ENCODE results near the gene ALDH1B1. TPM values are rescaled to one million over a fixed set of nuclear protein-coding genes. Genes with fewer than 3 reads are reported as not detected.

Gene ALDH1B1
- 10.3 and 10.4 TPM in 2 replicates for total RNA-seq (2014; rRNA removed; shearing (Covaris generic))

- Histone ChIP-seq H3K9me3 (replicated peaks) (no peaks in the 10 kb centered on the region), H3K27ac (peak within 1 kb of the TSS; percentile 53), H3K36me3 (peaks cover 5% of the 10 kb centered on the region; the same call in 1 of the 2 replicates), H3K4me1 (replicated peaks) (no peaks in the 10 kb centered on the region), H3K4me3 (peak within 1 kb of the TSS; percentile 81), H3K27me3 (replicated peaks) (no peaks in the 10 kb centered on the region)
- peak; percentile 71 to 75 for DNase-seq (ENCODE audit: low read depth in 1 of 2, low spot score in 2 of 2)
These were observed at the start of gene ALDH1B1 for GRCh38 chr9:38392235-38393127. Gene ALDH1B1, plus strand, starts transcription at chr9:38392702. Its CDS starts 3,047 bp downstream, at chr9:38395749.

DNA sequence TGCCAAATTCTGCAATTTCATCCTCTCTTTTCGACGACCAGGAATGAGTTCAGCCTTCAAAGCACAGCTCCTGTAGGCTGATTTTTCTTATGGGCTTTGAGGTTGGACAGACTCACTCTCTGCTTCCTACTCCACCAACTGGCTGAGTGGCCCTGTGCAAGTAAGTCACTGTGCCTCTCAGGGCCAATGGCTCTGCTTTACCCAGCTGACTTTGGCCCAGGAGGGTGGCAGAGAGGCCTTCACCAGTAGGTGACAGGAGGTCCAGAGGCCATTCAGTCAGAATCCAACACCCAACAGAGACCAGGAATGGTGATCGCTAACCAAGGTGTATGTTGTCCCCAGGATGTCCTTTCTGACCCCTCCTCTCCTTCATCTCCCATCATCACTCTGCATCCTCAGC, 49.5 kb upstream of the ALDH1B1 start:
- Histone ChIP-seq H3K9me3 (replicated peaks) (no peaks in the 10 kb centered on the region), H3K27me3 (replicated peaks) (no peaks in the 10 kb centered on the region), H3K4me1 (replicated peaks) (no peaks in the 10 kb centered on the region), H3K36me3 (no peaks in the 10 kb centered on the region), H3K4me3 (no peak overlapping the region), H3K27ac (no peak overlapping the region)
- DNase-seq (ENCODE audit: low read depth in 1 of 2, low spot score in 2 of 2) = no peak

- Histone ChIP-seq H3K4me1 (replicated peaks) (no peaks in the 10 kb centered on the region), H3K36me3 (no peaks in the 10 kb centered on the region), H3K27me3 (replicated peaks) (no peaks in the 10 kb centered on the region), H3K27ac (no peak overlapping the region), H3K4me3 (no peak overlapping the region), H3K9me3 (replicated peaks) (no peaks in the 10 kb centered on the region)
- DNase-seq (ENCODE audit: low read depth in 1 of 2, low spot score in 2 of 2) = no peak
These were observed 49.0 kb upstream of the ALDH1B1 start for GRCh38 chr9:38343552-38343951.

DNA sequence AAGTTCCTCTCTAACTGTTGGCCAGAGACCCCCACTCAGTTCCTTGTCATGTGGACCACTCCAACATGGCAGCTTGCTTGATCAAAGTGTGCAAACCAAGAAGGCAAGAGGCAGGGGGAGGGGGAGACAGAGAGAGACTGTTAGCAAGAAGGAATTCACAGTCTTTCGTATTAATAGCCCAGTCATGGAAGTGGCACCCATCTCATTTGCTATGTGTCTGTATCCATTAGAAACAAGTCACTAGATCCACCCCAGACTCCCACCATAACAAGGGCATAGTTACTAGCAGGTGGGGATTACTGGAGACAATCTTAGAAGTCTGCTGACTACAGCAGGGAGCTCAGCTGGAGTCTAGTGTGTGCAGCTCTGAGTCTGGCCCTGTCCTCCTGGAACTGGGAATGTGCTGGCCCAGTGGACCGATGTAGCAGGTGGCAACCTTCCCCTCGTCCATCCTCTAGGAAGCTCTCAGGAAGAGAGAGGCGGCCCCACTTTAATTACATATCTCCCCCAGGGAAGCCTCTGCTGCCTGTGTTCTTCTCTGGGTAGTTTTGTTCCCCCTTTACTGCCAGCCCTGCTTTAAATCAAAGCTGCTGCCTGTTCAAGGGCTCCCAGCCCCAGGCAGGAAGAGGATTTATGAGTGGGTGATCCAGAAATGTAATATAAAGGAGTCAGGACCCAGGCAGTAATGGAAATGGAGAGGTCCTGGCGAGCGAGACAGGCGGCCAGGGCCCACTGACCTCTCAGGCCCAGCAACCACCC, 47.8 kb upstream of the ALDH1B1 start:
- Histone ChIP-seq H3K27me3 (replicated peaks) (no peaks in the 10 kb centered on the region), H3K36me3 (no peaks in the 10 kb centered on the region), H3K9me3 (replicated peaks) (no peaks in the 10 kb centered on the region), H3K4me3 (no peak overlapping the region), H3K27ac (no peak overlapping the region), H3K4me1 (replicated peaks) (no peaks in the 10 kb centered on the region)
- no peak for DNase-seq (ENCODE audit: low read depth in 1 of 2, low spot score in 2 of 2)

GRCh38 chr9:38345851-38346755, 46.4 kb upstream of the ALDH1B1 start:
- no peak overlapping the region for H3K4me3 ChIP-seq
- H3K4me1 ChIP-seq (replicated peaks) = no peaks in the 10 kb centered on the region
- no peaks in the 10 kb centered on the region for H3K27me3 ChIP-seq (replicated peaks)
- DNase-seq (ENCODE audit: low read depth in 1 of 2, low spot score in 2 of 2) = no peak
- no peak overlapping the region for H3K27ac ChIP-seq
- H3K36me3 ChIP-seq = no peaks in the 10 kb centered on the region
- H3K9me3 ChIP-seq (replicated peaks) = no peaks in the 10 kb centered on the region

DNA sequence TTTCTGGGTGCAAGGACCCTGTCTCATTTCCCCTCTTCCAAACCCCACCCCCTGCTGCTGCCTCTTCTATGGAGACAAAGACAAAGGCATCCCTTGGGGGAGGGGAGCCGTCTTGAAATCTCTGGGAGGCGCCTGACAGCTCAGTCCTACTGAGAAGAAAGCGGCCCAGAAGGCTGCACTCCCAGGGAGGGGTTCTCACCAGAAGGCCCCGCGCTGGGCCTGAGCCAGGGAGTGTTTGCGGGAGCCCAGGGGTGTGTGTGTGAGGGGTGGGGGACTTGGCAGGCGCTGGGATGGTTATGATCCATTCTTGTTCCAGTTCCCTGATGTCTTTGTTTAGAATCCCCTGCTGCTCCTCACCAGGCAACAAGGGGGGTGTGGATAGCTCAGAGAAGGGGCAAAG, 45.7 kb upstream of the ALDH1B1 start:
- H3K4me1 ChIP-seq (replicated peaks) = no peaks in the 10 kb centered on the region
- no peak overlapping the region for H3K27ac ChIP-seq
- H3K9me3 ChIP-seq (replicated peaks) = no peaks in the 10 kb centered on the region
- no peaks in the 10 kb centered on the region for H3K27me3 ChIP-seq (replicated peaks)
- H3K4me3 ChIP-seq = no peak overlapping the region
- H3K36me3 ChIP-seq = no peaks in the 10 kb centered on the region
- DNase-seq (ENCODE audit: low read depth in 1 of 2, low spot score in 2 of 2) = no peak

GRCh38 chr9:38347271-38347671, 45.2 kb upstream of the ALDH1B1 start:
- Histone ChIP-seq H3K9me3 (replicated peaks) (no peaks in the 10 kb centered on the region), H3K4me3 (no peak overlapping the region), H3K36me3 (no peaks in the 10 kb centered on the region), H3K27ac (no peak overlapping the region), H3K4me1 (replicated peaks) (no peaks in the 10 kb centered on the region), H3K27me3 (replicated peaks) (no peaks in the 10 kb centered on the region)
- no peak for DNase-seq (ENCODE audit: low read depth in 1 of 2, low spot score in 2 of 2)

GRCh38 chr9:38347946-38348345, 44.6 kb upstream of the ALDH1B1 start:
- no peak for DNase-seq (ENCODE audit: low read depth in 1 of 2, low spot score in 2 of 2)
- no peak overlapping the region for H3K4me3 ChIP-seq
- no peak overlapping the region for H3K27ac ChIP-seq
- H3K4me1 ChIP-seq (replicated peaks) = no peaks in the 10 kb centered on the region
- no peaks in the 10 kb centered on the region for H3K36me3 ChIP-seq
- H3K9me3 ChIP-seq (replicated peaks) = no peaks in the 10 kb centered on the region
- H3K27me3 ChIP-seq (replicated peaks) = no peaks in the 10 kb centered on the region

DNA sequence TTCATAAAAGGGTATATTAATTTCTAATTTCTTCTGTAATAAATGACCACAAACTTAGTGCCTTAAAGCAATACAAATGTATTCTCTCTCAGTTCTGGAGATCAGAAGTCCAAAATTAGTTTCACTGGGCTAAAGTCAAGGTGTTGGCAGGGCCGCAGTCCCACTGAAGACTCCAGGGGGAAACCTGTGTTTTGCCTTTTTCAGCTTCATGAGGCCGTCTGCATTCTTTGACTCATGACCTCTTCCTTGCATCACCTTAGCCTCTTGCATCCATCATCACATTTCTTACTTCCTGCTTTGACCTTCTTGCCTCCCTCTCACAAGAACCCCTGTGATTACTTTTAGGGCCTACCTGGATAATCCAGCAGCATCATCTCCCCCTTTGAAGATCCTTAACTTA, 42.0 kb upstream of the ALDH1B1 start:
- no peak for DNase-seq (ENCODE audit: low read depth in 1 of 2, low spot score in 2 of 2)
- no peaks in the 10 kb centered on the region for H3K27me3 ChIP-seq (replicated peaks)
- no peak overlapping the region for H3K27ac ChIP-seq
- no peak overlapping the region for H3K4me3 ChIP-seq
- no peaks in the 10 kb centered on the region for H3K9me3 ChIP-seq (replicated peaks)
- H3K4me1 ChIP-seq (replicated peaks) = no peaks in the 10 kb centered on the region
- no peaks in the 10 kb centered on the region for H3K36me3 ChIP-seq

- H3K4me1 ChIP-seq (replicated peaks) = no peaks in the 10 kb centered on the region
- no peaks in the 10 kb centered on the region for H3K9me3 ChIP-seq (replicated peaks)
- H3K27me3 ChIP-seq (replicated peaks) = no peaks in the 10 kb centered on the region
- no peak for DNase-seq (ENCODE audit: low read depth in 1 of 2, low spot score in 2 of 2)
- H3K27ac ChIP-seq = no peak overlapping the region
- H3K4me3 ChIP-seq = no peak overlapping the region
- no peaks in the 10 kb centered on the region for H3K36me3 ChIP-seq
These were observed 39.8 kb upstream of the ALDH1B1 start for GRCh38 chr9:38352530-38353328.

GRCh38 chr9:38355115-38355514, 37.4 kb upstream of the ALDH1B1 start:
- no peaks in the 10 kb centered on the region for H3K36me3 ChIP-seq
- no peaks in the 10 kb centered on the region for H3K4me1 ChIP-seq (replicated peaks)

GRCh38 chr9:38355517-38356120, 36.9 kb upstream of the ALDH1B1 start:
- Histone ChIP-seq H3K27me3 (replicated peaks) (no peaks in the 10 kb centered on the region), H3K36me3 (no peaks in the 10 kb centered on the region), H3K9me3 (replicated peaks) (no peaks in the 10 kb centered on the region), H3K4me1 (replicated peaks) (no peaks in the 10 kb centered on the region), H3K4me3 (no peak overlapping the region), H3K27ac (no peak overlapping the region)
- no peak for DNase-seq (ENCODE audit: low read depth in 1 of 2, low spot score in 2 of 2)

More at GRCh38 chr9:38355115-38355514, 37.4 kb upstream of the ALDH1B1 start:
- no peak overlapping the region for H3K4me3 ChIP-seq
- no peaks in the 10 kb centered on the region for H3K9me3 ChIP-seq (replicated peaks)
- no peak overlapping the region for H3K27ac ChIP-seq
- H3K27me3 ChIP-seq (replicated peaks) = no peaks in the 10 kb centered on the region
- no peak for DNase-seq (ENCODE audit: low read depth in 1 of 2, low spot score in 2 of 2)
